Activated CD4-positive, alpha-beta T cell treated with anti-CD3 and anti-CD28 coated beads, Interleukin-2, amount 50 U/mL, for 4 hours (primary cell): ENCODE measurements around the gene SLC16A13.
"Not testable (repeated sequence)": the region's sequence is repeated elsewhere in the genome, so short reads cannot be mapped to it uniquely, and the experiment has no call there.

Experiments used
- DNase-seq, 2 experiments: peaks; one replicate each; pipeline ENCODE4 v3.0.0-alpha.2; 2020

Gene SLC16A13, protein sequence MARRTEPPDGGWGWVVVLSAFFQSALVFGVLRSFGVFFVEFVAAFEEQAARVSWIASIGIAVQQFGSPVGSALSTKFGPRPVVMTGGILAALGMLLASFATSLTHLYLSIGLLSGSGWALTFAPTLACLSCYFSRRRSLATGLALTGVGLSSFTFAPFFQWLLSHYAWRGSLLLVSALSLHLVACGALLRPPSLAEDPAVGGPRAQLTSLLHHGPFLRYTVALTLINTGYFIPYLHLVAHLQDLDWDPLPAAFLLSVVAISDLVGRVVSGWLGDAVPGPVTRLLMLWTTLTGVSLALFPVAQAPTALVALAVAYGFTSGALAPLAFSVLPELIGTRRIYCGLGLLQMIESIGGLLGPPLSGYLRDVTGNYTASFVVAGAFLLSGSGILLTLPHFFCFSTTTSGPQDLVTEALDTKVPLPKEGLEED

DNA sequence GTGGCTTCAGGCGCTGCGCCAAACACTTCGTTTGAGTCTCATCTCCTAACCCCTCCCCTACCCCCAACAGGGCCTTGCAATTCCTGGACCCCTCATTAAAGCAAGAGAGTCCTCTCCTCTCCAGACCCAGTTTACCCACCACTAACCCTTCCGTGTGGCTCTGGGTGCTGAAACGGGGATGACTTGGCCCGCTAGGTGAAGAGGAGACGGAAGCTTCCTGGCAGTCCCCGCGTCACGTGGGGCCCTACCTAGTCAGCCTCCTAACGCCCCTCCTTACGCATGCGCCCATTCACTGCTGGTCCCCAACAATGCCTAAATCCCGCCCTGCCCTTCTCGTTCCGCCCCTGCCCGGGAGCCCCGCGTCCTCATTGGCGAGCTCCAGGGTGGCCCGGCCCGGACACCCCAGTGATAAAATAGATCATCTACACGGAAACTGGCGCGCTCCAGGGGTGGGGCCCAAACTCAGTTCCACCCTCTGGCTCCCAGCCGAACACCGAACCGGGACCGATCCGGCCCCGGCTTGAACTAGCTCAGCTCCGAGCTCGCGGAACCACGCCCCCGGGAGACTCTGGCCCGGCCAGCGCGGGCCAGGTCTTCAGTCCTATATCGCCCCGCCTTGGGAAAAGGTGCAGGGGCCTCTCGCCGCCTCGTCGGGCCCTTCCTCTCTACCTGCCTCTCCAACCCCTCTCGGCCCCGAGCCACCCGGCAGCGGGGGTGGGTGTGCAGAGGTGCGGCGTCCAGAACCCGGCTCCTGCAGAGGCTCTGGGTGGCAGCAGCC, at the start of gene SLC16A13:
Gene SLC16A13 (plus strand): TSS at position 425 of the 778 bp plus-strand sequence. CDS start 368 bp downstream, outside the sequence.
- peak; percentile 98 for DNase-seq

- DNase-seq = no peak
These were observed 49.1 kb upstream of the SLC16A13 start for GRCh38 chr17:6986676-6987075.

DNA sequence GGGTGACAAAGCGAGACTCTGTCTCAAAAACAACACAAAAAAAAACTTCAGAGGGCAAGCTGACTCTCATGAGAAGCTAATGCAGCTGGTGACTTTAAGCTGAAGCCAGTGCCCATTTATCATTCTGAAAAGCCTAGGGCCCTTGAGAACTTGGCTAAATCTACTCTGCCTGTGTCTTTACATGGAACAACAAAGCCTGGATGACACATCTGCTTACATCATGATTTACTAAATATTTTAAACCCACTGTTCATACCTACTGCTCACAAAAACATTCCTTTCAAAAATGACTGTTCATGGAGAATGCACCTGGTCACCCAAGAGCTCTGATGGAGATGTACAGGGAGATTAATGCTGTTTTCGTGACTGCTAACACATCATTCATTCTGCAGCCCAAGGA, 46.0 kb upstream of the SLC16A13 start:
- DNase-seq = no peak

GRCh38 chr17:6993613-6994056, 42.2 kb upstream of the SLC16A13 start:
- DNase-seq = not testable (repeated sequence)

- no peak for DNase-seq
These were observed 41.7 kb upstream of the SLC16A13 start for GRCh38 chr17:6994118-6994598.

- no peak for DNase-seq
These were observed 41.1 kb upstream of the SLC16A13 start for GRCh38 chr17:6994666-6995256.

DNA sequence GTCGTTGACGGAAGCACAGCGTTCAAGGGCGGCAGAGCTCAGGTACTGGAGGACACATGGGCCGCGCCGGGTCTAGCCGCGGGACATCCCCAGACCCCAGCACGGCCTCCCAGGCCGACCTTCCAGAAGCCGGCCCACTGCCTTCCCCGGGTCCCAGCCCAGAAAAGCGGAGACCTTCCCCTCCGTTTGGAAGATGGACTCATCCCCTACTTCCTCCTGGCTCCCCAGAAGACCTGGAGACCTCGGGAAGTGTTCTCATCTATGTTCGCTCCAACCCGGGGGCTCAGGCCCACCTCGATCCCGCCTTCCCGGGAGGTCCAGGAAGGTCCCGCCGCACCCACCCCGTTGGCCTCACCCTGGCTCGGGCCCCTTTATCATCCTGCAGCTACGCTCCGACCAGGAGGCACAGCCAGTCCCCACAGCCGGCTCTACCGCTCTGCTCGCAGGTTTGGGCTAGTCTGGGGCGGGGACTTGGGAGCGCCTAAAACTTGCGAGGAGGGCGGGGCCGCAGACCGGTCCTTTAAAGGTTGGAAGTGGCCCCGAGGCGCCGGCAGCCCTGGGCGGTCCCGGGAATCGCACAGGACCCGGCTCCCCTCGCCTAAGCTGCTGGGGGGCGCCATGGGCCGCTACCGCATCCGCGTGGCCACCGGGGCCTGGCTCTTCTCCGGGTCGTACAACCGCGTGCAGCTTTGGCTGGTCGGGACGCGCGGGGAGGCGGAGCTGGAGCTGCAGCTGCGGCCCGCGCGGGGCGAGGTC, 40.1 kb upstream of the SLC16A13 start, which contains the start of gene ALOX12:
Gene ALOX12 (plus strand): TSS at position 550 of the 756 bp plus-strand sequence. CDS start 69 bp downstream, at position 619.
- DNase-seq = no peak

- no peak for DNase-seq
These were observed 39.4 kb upstream of the SLC16A13 start for GRCh38 chr17:6996256-6997011.

GRCh38 chr17:6997171-6997570, 38.6 kb upstream of the SLC16A13 start:
- DNase-seq = no peak

DNA sequence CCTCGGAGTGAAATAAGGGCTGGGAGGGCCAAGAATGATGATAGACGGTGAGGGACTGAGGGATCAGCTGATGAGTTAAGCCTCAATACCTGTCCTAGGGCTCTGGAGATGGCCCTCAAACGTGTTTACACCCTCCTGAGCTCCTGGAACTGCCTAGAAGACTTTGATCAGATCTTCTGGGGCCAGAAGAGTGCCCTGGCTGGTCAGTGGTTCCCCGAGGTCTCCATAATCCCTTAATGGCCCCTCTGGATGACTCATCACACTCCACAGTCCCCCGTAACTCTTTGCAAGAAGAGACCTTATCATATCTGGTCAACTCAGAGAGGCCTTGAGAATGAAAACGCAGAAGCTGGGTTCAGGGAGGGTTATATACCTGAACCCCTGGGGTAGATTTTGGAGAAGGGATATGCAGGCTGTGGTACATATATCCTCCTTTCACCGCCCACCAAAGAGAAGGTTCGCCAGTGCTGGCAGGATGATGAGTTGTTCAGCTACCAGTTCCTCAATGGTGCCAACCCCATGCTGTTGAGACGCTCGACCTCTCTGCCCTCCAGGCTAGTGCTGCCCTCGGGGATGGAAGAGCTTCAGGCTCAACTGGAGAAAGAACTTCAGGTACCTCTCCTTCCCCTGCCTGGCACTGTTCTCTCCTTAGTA, 36.8 kb upstream of the SLC16A13 start:
- no peak for DNase-seq

GRCh38 chr17:7001318-7001961, 34.4 kb upstream of the SLC16A13 start:
- peak; percentile 40 to 48 for DNase-seq

- no peak for DNase-seq
These were observed 33.3 kb upstream of the SLC16A13 start for GRCh38 chr17:7002288-7003047.

- DNase-seq = no peak
These were observed 32.1 kb upstream of the SLC16A13 start for GRCh38 chr17:7003745-7004144.

- DNase-seq = no peak
These were observed 31.2 kb upstream of the SLC16A13 start for GRCh38 chr17:7004398-7005253.

- no peak for DNase-seq
These were observed 30.1 kb upstream of the SLC16A13 start for GRCh38 chr17:7005716-7006115.

GRCh38 chr17:7007143-7007542, 28.7 kb upstream of the SLC16A13 start:
- DNase-seq = no peak

DNA sequence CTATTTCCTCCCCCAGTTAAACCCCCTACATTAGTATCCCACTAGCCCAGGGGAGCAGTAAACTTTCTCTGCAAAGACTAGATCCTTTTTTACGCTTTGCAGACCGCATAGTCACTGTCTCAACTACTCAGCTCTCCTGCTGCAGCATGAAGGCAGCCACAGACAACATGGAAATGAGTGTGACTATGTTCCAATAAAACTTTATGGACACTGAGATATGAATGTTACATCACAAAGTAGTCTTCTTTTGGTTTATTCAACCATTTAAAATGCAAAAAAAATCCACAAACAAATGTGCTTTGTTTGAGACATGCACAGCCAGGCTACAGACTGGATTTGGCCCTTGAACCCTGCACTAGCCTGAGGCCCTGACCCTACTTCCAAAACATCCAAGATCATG, 25.3 kb upstream of the SLC16A13 start:
- no peak for DNase-seq

DNA sequence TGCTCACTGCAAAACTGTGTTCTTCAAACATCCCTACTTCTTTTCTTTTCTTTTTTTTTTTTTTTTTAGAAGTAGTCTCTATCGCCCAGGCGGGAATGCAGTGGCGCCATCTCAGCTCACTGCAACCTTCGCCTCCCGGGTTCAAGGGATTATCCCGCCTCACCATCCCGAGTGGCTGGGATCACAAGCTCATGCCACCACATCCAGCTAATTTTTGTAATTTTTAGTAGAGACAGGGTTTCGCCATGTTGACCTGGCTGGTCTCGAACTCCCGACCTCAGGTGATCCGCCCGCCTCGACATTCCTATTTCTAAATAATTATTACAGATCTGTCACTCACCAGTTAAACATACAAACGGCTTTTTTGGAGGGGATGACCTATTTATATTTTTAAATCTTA, 24.4 kb upstream of the SLC16A13 start:
- DNase-seq = no peak

DNA sequence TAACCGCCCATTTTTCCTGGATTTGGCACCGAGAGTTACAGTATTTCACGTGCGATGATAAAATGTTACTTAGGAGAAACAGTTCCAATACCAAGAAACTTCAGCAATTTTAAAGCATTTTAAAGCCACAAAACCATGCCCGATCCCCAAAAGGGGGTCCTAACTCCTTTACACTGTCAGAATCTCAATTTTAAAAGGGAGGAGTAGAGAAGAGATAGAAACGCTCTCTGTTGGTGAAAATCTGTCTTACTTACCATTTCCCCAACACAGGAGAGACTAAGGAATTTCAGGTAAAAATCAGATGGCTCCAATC, 23.9 kb upstream of the SLC16A13 start:
- DNase-seq = no peak
